IPS DF 4.7 (cell line): ENCODE measurements around the gene NHERF1.

Source experiments
- DNase-seq: peaks from one replicate; pipeline ENCODE4 v3.0.0-alpha.2; 2013; ENCODE audit warnings: low spot score; ENCODE audit errors: extremely low read depth

NHERF1 gene

GRCh38 chr17:74784125-74784810, 35.8 kb downstream of the NHERF1 start:
- no peak for DNase-seq

- DNase-seq: no peak
Observed at GRCh38 chr17:74785096-74785980, 36.9 kb downstream of the NHERF1 start.

GRCh38 chr17:74785981-74786360, 37.5 kb downstream of the NHERF1 start:
- no peak for DNase-seq

- DNase-seq: no peak
Observed at GRCh38 chr17:74786431-74787055, 38.1 kb downstream of the NHERF1 start.

GRCh38 chr17:74790161-74791058, 42.0 kb downstream of the NHERF1 start:
- DNase-seq: no peak

- no peak for DNase-seq
Observed at GRCh38 chr17:74792586-74793105, 44.2 kb downstream of the NHERF1 start.

GRCh38 chr17:74795327-74796020, 47.0 kb downstream of the NHERF1 start:
- no peak for DNase-seq

- DNase-seq: no peak
Observed at GRCh38 chr17:74796211-74796610, 47.8 kb downstream of the NHERF1 start.

- DNase-seq: no peak
Observed at GRCh38 chr17:74796866-74797265, 48.4 kb downstream of the NHERF1 start.

GRCh38 chr17:74797824-74798223, 49.4 kb downstream of the NHERF1 start:
- DNase-seq: no peak

- no peak for DNase-seq
Observed at GRCh38 chr17:74798239-74798707, 49.8 kb downstream of the NHERF1 start.

GRCh38 chr17:74799097-74799496, 50.7 kb downstream of the NHERF1 start:
- no peak for DNase-seq

- no peak for DNase-seq
Observed at GRCh38 chr17:74800531-74800930, 52.1 kb downstream of the NHERF1 start.

- DNase-seq: no peak
Observed at GRCh38 chr17:74801896-74802295, 53.5 kb downstream of the NHERF1 start.

- DNase-seq: no peak
Observed at GRCh38 chr17:74803388-74803930, 55.0 kb downstream of the NHERF1 start.

GRCh38 chr17:74803971-74804370, 55.5 kb downstream of the NHERF1 start:
- DNase-seq: no peak

- no peak for DNase-seq
Observed at GRCh38 chr17:74804683-74805082, 56.3 kb downstream of the NHERF1 start.

GRCh38 chr17:74805591-74805991, 57.2 kb downstream of the NHERF1 start:
- no peak for DNase-seq

- no peak for DNase-seq
Observed at GRCh38 chr17:74806334-74806733, 57.9 kb downstream of the NHERF1 start.

GRCh38 chr17:74807441-74807840, 59.0 kb downstream of the NHERF1 start:
- no peak for DNase-seq
